Esophagus muscularis mucosa (tissue), 3 donors: ENCODE data around the gene INPP5A.

Experiments
- CTCF ChIP-seq, 3 experiments: fragments of 200-600 bp in 2 of 3; fragments of 450-650 bp in 1 of 3; sonication (generic) in 2 of 3; IDR thresholded peaks; one replicate each; pipeline ENCODE4 v1.5.1; 2017 to 2019; ENCODE audit warnings: antibody characterized with exemption in 3 of 3, mild to moderate bottlenecking in 2 of 3, moderate library complexity in 1 of 3
- POLR2A ChIP-seq: fragments of 450-650 bp; IDR thresholded peaks from one replicate; pipeline ENCODE4 v1.6.1; 2017; ENCODE audit warnings: antibody characterized with exemption, moderate library complexity, mild to moderate bottlenecking, low read depth

- TF ChIP-seq CTCF (IDR thresholded peaks at IDR 0.05) = no peak
- TF ChIP-seq POLR2A = no peak
Observed at GRCh38 chr10:132811891-132812481, 274.4 kb downstream of the INPP5A start.
